ENCODE results near the gene MBD3L1. TPM values are rescaled to one million over a fixed set of nuclear protein-coding genes. Genes with fewer than 3 reads are reported as not detected.

MBD3L1 gene
- total and polyA plus RNA-seq, 7 donors: not detected

DNA sequence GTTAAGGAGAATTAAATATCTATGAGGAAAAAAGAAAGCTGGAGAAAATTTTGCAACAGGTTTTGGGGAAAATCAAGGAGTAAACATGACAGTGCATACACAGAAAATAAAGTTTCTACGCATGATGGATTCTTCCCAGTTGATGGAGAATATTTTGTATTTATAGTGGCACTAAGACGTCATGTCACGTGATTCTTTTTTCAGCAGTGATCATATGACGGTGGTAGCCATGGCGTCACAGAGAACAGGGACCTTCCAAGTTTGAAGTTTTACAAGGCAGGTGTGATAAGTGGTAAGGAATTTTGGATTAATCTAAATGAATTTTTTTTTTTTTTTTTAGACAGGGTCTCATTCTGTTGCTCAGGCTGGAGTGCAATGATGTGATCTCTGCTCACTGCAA is 8.5 kb downstream of the MBD3L1 start:
- no peak overlapping the region for H3K27ac ChIP-seq
- H3K36me3 ChIP-seq (ENCODE audit: insufficient read depth in 1 of 2, low read depth in 1 of 2): no peaks in the 10 kb centered on the region
- no peak overlapping the region for H3K4me3 ChIP-seq
- WGBS, 3 donors: 71 to 87% (median 77%) methylated on average over 5 of the region's 5 CpGs
- no peaks in the 10 kb centered on the region for H3K9me3 ChIP-seq
- DNase-seq (no peak), ATAC-seq (no peak)
- intact Hi-C loops (cut with DNase I): no loop called here
- no peaks in the 10 kb centered on the region for H3K4me1 ChIP-seq
- peaks cover 0 to 5% (median 0%) of the 10 kb centered on the region in 3 donors for H3K27me3 ChIP-seq (ENCODE audit: insufficient read depth in 3 of 3, low read length in 2 of 3)
- TF ChIP-seq, protein P1, sequence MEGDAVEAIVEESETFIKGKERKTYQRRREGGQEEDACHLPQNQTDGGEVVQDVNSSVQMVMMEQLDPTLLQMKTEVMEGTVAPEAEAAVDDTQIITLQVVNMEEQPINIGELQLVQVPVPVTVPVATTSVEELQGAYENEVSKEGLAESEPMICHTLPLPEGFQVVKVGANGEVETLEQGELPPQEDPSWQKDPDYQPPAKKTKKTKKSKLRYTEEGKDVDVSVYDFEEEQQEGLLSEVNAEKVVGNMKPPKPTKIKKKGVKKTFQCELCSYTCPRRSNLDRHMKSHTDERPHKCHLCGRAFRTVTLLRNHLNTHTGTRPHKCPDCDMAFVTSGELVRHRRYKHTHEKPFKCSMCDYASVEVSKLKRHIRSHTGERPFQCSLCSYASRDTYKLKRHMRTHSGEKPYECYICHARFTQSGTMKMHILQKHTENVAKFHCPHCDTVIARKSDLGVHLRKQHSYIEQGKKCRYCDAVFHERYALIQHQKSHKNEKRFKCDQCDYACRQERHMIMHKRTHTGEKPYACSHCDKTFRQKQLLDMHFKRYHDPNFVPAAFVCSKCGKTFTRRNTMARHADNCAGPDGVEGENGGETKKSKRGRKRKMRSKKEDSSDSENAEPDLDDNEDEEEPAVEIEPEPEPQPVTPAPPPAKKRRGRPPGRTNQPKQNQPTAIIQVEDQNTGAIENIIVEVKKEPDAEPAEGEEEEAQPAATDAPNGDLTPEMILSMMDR (IDR thresholded peaks at IDR 0.05): no peak

DNA sequence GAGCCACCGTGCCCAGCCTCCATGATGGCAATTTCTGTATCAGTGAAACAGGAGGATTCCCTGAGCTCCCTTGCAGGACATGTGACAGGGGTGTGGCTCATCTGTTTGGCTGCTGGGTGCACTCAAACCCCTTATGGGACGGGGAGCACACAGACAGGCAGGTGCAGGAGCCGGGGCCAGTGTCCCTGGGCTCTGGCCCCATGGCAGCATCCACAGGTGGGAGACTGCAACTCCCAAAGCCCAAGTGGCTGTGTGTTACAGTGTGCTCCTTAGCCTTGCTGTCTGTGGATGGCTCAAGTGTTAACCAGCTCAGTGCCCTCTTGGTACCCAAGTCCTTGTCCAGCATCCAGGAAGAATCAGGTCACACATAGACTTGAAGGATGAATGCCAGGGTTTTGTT is 14.6 kb downstream of the MBD3L1 start:
- peaks cover 4% of the 10 kb centered on the region for H3K9me3 ChIP-seq
- H3K4me1 ChIP-seq: no peaks in the 10 kb centered on the region
- intact Hi-C loops (cut with DNase I): no loop called here
- ATAC-seq (no peak), DNase-seq (no peak)
- peaks cover 0 to 6% (median 0%) of the 10 kb centered on the region in 3 donors for H3K27me3 ChIP-seq (ENCODE audit: insufficient read depth in 3 of 3, low read length in 2 of 3)
- TF ChIP-seq, protein P1 (IDR thresholded peaks at IDR 0.05): no peak
- 69 to 81% (median 77%) methylated on average over 3 of the region's 3 CpGs for WGBS, 3 donors
- H3K4me3 ChIP-seq: no peak overlapping the region
- H3K27ac ChIP-seq: no peak overlapping the region
- H3K36me3 ChIP-seq (ENCODE audit: insufficient read depth in 1 of 2, low read depth in 1 of 2): no peaks in the 10 kb centered on the region

DNA sequence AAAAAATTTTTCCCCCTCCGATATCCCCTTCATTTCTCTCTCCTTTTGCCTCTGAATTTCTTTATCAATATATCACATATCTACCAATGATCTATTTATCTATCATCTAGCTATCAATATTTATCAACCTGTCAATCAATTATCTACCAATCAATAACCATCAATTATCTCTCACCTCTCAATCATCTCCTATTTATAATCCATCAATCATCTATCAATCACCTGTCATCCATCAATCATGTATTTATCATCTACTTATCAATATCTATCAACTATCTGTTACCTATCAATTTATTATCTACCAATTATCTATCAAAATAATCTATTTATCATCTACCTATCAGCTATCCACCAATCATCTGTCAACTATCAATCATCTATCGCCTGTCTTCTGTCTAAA is 17.1 kb downstream of the MBD3L1 start:
- Histone ChIP-seq H3K4me1 (no peaks in the 10 kb centered on the region), H3K27me3 (ENCODE audit: insufficient read depth in 3 of 3, low read length in 2 of 3) (peaks cover 0 to 6% (median 0%) of the 10 kb centered on the region in 3 donors), H3K9me3 (peaks cover 4% of the 10 kb centered on the region), H3K4me3 (no peak overlapping the region), H3K27ac (no peak overlapping the region), H3K36me3 (ENCODE audit: insufficient read depth in 1 of 2, low read depth in 1 of 2) (no peaks in the 10 kb centered on the region)
- DNase-seq (no peak), ATAC-seq (no peak)
- TF ChIP-seq, protein P1 (IDR thresholded peaks at IDR 0.05): no peak
- intact Hi-C loops (cut with DNase I): no loop called here
- 91 to 95% (median 95%) methylated on average over 2 of the region's 2 CpGs for WGBS, 3 donors

DNA sequence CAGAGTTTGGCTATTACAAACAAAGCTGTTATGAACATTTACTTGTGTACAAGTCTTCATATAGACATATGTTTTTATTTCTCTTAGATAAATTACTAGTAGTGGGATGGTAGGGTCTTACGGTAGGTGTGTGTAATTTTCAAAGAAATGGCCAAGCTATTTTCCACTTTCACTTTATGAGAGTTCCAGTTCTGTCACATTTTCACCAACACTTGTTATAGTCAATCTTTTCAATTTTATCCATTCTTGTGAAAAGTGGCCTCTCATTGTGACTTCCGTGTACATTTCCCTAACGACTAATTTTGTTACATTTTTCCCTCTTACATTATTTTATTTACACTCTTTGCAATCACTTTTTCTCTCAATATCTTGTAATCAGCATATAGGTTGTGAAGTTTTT is 18.3 kb downstream of the MBD3L1 start:
- DNase-seq (no peak), ATAC-seq (no peak)
- Histone ChIP-seq H3K27ac (no peak overlapping the region), H3K9me3 (peaks cover 4% of the 10 kb centered on the region), H3K4me1 (no peaks in the 10 kb centered on the region), H3K27me3 (ENCODE audit: insufficient read depth in 3 of 3, low read length in 2 of 3) (peaks cover 0 to 6% (median 0%) of the 10 kb centered on the region in 3 donors), H3K36me3 (ENCODE audit: insufficient read depth in 1 of 2, low read depth in 1 of 2) (no peaks in the 10 kb centered on the region), H3K4me3 (no peak overlapping the region)
- TF ChIP-seq, protein P1 (IDR thresholded peaks at IDR 0.05): no peak
- intact Hi-C loops (cut with DNase I): no loop called here
- 89 to 92% (median 91%) methylated on average over 3 of the region's 3 CpGs for WGBS, 3 donors

DNA sequence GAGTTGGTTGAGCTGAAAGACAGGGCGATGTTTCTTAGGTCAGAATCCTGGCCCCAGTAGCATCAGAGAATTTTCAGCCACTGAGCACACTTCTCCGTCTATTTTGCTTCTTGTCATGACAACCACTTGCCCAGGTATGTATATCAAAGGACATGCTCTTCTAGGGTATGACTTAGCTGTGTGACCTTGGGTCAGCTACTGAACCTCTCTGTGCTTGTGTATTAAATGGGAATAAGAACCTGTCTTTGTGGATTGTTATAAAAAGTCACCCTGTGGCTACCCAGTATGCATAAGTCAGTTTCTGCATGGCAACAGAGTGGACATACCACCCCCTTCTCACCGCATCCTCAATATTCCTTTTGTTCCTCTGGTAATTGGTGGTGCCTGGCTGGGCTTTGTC is 26.1 kb downstream of the MBD3L1 start:
- intact Hi-C loops (cut with DNase I): no loop called here
- DNase-seq (no peak), ATAC-seq (no peak)
- TF ChIP-seq, protein P1 (IDR thresholded peaks at IDR 0.05): no peak
- no peak overlapping the region for H3K27ac ChIP-seq
- no peak overlapping the region for H3K4me3 ChIP-seq
- H3K9me3 ChIP-seq: no peaks in the 10 kb centered on the region
- 77 to 83% (median 82%) methylated on average over 3 of the region's 3 CpGs for WGBS, 3 donors
- no peaks in the 10 kb centered on the region for H3K4me1 ChIP-seq
- no peaks in the 10 kb centered on the region for H3K27me3 ChIP-seq (ENCODE audit: insufficient read depth in 3 of 3, low read length in 2 of 3)
- no peaks in the 10 kb centered on the region for H3K36me3 ChIP-seq (ENCODE audit: insufficient read depth in 1 of 2, low read depth in 1 of 2)

Data from psoas muscle (tissue), 8 donors.